Nucleus accumbens (tissue), 56 donors: ENCODE results near the gene CDHR1.
"Not testable (repeated sequence)": the region's sequence is repeated elsewhere in the genome, so short reads cannot be mapped to it uniquely, and the experiment has no call there.

Source experiments
- DNase-seq, 56 donors: peaks; one replicate each; lab custom pipeline; 2025; lab: John Stamatoyannopoulos, UW

The CDHR1 gene

GRCh38 chr10:84194424-84195043 is at the start of gene CDHR1:
Gene CDHR1, plus strand, starts transcription at chr10:84194537. Its CDS starts 224 bp downstream, at chr10:84194761.
- peak in 26 of 56 donors; percentile 9 to 64 (median 30) for DNase-seq

GRCh38 chr10:84147347-84147746 is 47.0 kb upstream of the CDHR1 start:
- DNase-seq = no peak

GRCh38 chr10:84148006-84148597 is 46.2 kb upstream of the CDHR1 start:
- peak in 1 of 56 donors; percentile 2 for DNase-seq

- DNase-seq = no peak
These were observed 44.5 kb upstream of the CDHR1 start for GRCh38 chr10:84149854-84150253.

GRCh38 chr10:84152769-84153168 is 41.6 kb upstream of the CDHR1 start:
- no peak for DNase-seq

- DNase-seq = no peak
These were observed 38.8 kb upstream of the CDHR1 start for GRCh38 chr10:84155521-84155920.

- DNase-seq = no peak
These were observed 38.3 kb upstream of the CDHR1 start for GRCh38 chr10:84156009-84156408.

GRCh38 chr10:84156768-84157167 is 37.6 kb upstream of the CDHR1 start:
- peak in 1 of 56 donors; percentile 25 for DNase-seq

GRCh38 chr10:84158061-84158460 is 36.3 kb upstream of the CDHR1 start:
- peak in 13 of 56 donors; percentile 8 to 58 (median 41) for DNase-seq

GRCh38 chr10:84158550-84158949 is 35.8 kb upstream of the CDHR1 start:
- no peak for DNase-seq

- DNase-seq = peak in 23 of 56 donors; percentile 18 to 67 (median 51)
These were observed 35.2 kb upstream of the CDHR1 start for GRCh38 chr10:84159076-84159685.

GRCh38 chr10:84160663-84161362 is 33.5 kb upstream of the CDHR1 start:
- DNase-seq = no peak

GRCh38 chr10:84163996-84164395 is 30.3 kb upstream of the CDHR1 start:
- no peak for DNase-seq

GRCh38 chr10:84164442-84164841 is 29.9 kb upstream of the CDHR1 start:
- DNase-seq = no peak

- no peak for DNase-seq
These were observed 27.6 kb upstream of the CDHR1 start for GRCh38 chr10:84166620-84167288.

GRCh38 chr10:84167289-84167653 is 27.1 kb upstream of the CDHR1 start:
- DNase-seq = not testable (repeated sequence)

- DNase-seq = not testable (repeated sequence)
These were observed 26.0 kb upstream of the CDHR1 start for GRCh38 chr10:84168382-84168781.

GRCh38 chr10:84171237-84171636 is 23.1 kb upstream of the CDHR1 start:
- DNase-seq = not testable (repeated sequence)

- DNase-seq = not testable (repeated sequence)
These were observed 22.5 kb upstream of the CDHR1 start for GRCh38 chr10:84171700-84172466.
